ENCODE results near the gene CTAGE9.

CTAGE9 gene

DNA sequence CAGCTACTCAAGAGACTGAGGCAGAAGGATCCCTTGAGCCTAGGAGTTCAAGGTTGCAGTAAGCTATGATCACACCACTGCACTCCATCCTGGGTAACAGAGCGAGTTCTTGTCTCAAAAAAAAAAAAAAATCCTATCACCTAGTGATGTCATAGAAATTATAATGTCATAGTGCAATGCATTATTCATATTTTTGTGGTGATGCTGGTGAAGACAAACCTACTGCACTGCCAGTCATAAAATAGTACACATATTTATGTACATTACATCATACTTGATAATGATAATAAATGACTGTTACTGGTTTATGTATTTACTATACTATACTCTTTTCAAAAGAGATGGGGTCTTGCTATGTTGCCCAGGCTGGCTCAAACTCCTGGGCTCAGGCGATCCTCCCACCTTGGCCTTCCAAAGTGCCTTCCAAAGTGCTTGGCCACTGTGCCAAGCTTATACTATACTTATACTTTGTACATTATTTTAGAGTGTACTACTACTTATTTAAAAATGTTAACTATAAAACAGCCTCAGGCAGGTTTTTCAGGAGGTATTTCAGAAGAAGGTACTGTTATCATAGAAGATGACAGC, 47.1 kb downstream of the CTAGE9 start:
- DNase-seq, result no peak

DNA sequence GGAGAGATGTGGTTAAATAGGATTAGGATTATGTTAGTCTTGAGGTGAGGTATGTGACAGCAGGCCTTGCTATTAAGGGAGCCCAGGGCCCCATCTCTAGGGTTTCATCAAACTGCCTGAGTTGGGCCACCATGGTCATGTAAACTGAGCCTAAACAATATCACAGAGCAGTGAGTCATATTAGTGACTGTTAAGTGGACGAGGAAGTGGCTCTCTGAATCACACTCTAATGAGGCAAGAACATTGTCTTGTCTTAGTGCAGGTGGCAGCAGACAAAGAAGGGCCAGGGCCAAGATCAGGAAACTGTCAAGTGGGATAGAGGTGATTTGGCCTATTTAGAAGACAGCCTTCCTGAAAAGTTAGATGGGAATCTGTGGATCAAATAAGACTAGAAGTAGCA, 50.6 kb downstream of the CTAGE9 start:
- peak; percentile 47 for DNase-seq

All from Kasumi-1 (cell line).